ENCODE results near the gene SNUPN. TPM values are rescaled to one million over a fixed set of nuclear protein-coding genes. Genes with fewer than 3 reads are reported as not detected.

The SNUPN gene
- total RNA-seq, 4 donors from 2014 or later: 14.2 to 18.3 (median 15.9) TPM

GRCh38 chr15:75647370-75648155, 22.0 kb upstream of the SNUPN start, which contains the start of gene SNX33:
TSS of gene SNX33 (plus strand) at chr15:75647912. CDS start at chr15:75649103, 1,191 bp downstream.
- DNase-seq: peak; percentile 38 to 57
- peak; percentile 78 to 80 for ATAC-seq
- Histone ChIP-seq H3K4me1 (peaks cover 21 to 25% of the 10 kb centered on the region in 2 donors), H3K36me3 (no peaks in the 10 kb centered on the region), H3K27ac (peak within 1 kb of the TSS; percentile 80 to 87 (median 84)), H3K9me3 (no peaks in the 10 kb centered on the region), H3K4me3 (peak within 1 kb of the TSS; percentile 74 to 85 (median 76)), H3K27me3 (no peaks in the 10 kb centered on the region)
- intact Hi-C loops (cut with DNase I; ENCODE audit: low total_unique reads): no loop called here
- in situ Hi-C loops (cut with MboI; ENCODE audit: low sequenced_read_pairs in 4 of 4): loop anchor here in 2 of 4 donors (25.0 kb wide), 1 partner anchor 285 kb away; the partner anchor contains the start of gene MAN2C1 (in 2 of the 2)
- TF ChIP-seq CTCF (IDR thresholded peaks at IDR 0.05 in 4 of 5, conservative IDR thresholded peaks at IDR 0.05 in 1 of 5) (peak in 4 of 5 experiments; percentile 48 to 69 (median 52)), POLR2A (IDR thresholded peaks at IDR 0.05) (peak; percentile 48 to 61)

GRCh38 chr15:75646944-75647364, 21.4 kb upstream of the SNUPN start:
- in situ Hi-C loops (cut with MboI; ENCODE audit: low sequenced_read_pairs in 4 of 4) (loop anchor here in 2 of 4 donors (25.0 kb wide), 1 partner anchor 285 kb away; the partner anchor contains the start of gene MAN2C1 (in 2 of the 2)), intact Hi-C loops (cut with DNase I; ENCODE audit: low total_unique reads) (no loop called here)
- Histone ChIP-seq H3K36me3 (no peaks in the 10 kb centered on the region), H3K27ac (peak overlapping the region; percentile 80 to 87 (median 84)), H3K27me3 (no peaks in the 10 kb centered on the region), H3K9me3 (no peaks in the 10 kb centered on the region), H3K4me1 (peaks cover 14 to 20% of the 10 kb centered on the region in 2 donors), H3K4me3 (peak overlapping the region; percentile 74 to 85 (median 76))
- no peak for DNase-seq
- no peak for TF ChIP-seq POLR2A (IDR thresholded peaks at IDR 0.05)
- no peak for TF ChIP-seq CTCF (IDR thresholded peaks at IDR 0.05 in 4 of 5, conservative IDR thresholded peaks at IDR 0.05 in 1 of 5)
- ATAC-seq: peak; percentile 27 to 34

GRCh38 chr15:75646112-75646943, 20.8 kb upstream of the SNUPN start:
- H3K4me3 ChIP-seq: peak overlapping the region; percentile 74 to 85 (median 76)
- intact Hi-C loops (cut with DNase I; ENCODE audit: low total_unique reads) (no loop called here), in situ Hi-C loops (cut with MboI; ENCODE audit: low sequenced_read_pairs in 4 of 4) (loop anchor here in 2 of 4 donors (25.0 kb wide), 1 partner anchor 284 kb away; the partner anchor contains the start of gene MAN2C1 (in 2 of the 2))
- TF ChIP-seq POLR2A (IDR thresholded peaks at IDR 0.05): no peak
- TF ChIP-seq CTCF (IDR thresholded peaks at IDR 0.05 in 4 of 5, conservative IDR thresholded peaks at IDR 0.05 in 1 of 5): no peak
- no peak for DNase-seq
- H3K27me3 ChIP-seq: no peaks in the 10 kb centered on the region
- H3K9me3 ChIP-seq: no peaks in the 10 kb centered on the region
- ATAC-seq: no peak
- H3K4me1 ChIP-seq: peaks cover 12 to 13% of the 10 kb centered on the region in 2 donors
- no peaks in the 10 kb centered on the region for H3K36me3 ChIP-seq
- peak overlapping the region; percentile 80 to 87 (median 84) for H3K27ac ChIP-seq

GRCh38 chr15:75644376-75644775, 18.9 kb upstream of the SNUPN start:
- Histone ChIP-seq H3K36me3 (no peaks in the 10 kb centered on the region), H3K27ac (no peak overlapping the region), H3K4me1 (peaks cover 8 to 12% of the 10 kb centered on the region in 2 donors), H3K4me3 (no peak overlapping the region), H3K9me3 (no peaks in the 10 kb centered on the region), H3K27me3 (no peaks in the 10 kb centered on the region)
- TF ChIP-seq CTCF (IDR thresholded peaks at IDR 0.05 in 4 of 5, conservative IDR thresholded peaks at IDR 0.05 in 1 of 5) (no peak), POLR2A (IDR thresholded peaks at IDR 0.05) (no peak)
- intact Hi-C loops (cut with DNase I; ENCODE audit: low total_unique reads): no loop called here
- DNase-seq (no peak), ATAC-seq (no peak)
- in situ Hi-C loops (cut with MboI; ENCODE audit: low sequenced_read_pairs in 4 of 4): loop anchor here in 2 of 4 donors (25.0 kb wide), 1 partner anchor 282 kb away; the partner anchor contains the start of gene MAN2C1 (in 2 of the 2)

Data from gastrocnemius medialis (tissue), 4 donors.